Activated CD4-positive, alpha-beta T cell treated with anti-CD3 and anti-CD28 coated beads for 4 hours (primary cell): ENCODE data around the gene ASB17.
"Not testable (repeated sequence)": the region's sequence is repeated elsewhere in the genome, so short reads cannot be mapped to it uniquely, and the experiment has no call there.

Experiments used
- DNase-seq, 2 donors: peaks; one replicate each; pipeline ENCODE4 v3.0.0-alpha.2; 2020

ASB17 gene, protein sequence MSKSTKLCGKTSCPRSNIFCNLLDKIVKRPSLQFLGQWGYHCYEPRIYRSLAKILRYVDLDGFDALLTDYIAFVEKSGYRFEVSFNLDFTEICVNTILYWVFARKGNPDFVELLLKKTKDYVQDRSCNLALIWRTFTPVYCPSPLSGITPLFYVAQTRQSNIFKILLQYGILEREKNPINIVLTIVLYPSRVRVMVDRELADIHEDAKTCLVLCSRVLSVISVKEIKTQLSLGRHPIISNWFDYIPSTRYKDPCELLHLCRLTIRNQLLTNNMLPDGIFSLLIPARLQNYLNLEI

GRCh38 chr1:75932304-75932703 is at the start of gene ASB17:
ASB17 (minus strand) TSS chr1:75932404; CDS start chr1:75932291, 113 bp downstream.
- no peak for DNase-seq

- no peak for DNase-seq
These were observed 49.0 kb upstream of the ASB17 start for GRCh38 chr1:75980972-75981897.

DNA sequence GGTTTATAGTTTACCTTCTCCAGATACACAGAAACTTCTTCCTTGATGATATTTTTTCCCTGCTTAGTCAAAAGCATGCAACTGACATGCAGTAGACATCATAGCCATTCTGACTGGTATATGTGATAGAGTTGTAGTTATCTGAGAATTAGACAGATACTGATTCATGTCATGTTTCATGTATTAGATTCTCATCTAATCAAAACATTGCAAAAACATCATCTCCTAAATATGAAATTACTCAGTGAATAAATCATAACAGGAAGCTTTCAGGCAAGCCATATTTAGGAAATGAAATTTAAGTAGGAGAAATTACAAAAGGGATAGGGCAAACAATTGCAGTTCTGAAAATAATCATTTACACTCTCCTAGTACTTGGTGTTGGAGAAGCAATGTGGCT is 38.4 kb upstream of the ASB17 start:
- DNase-seq: no peak

- DNase-seq: no peak
These were observed 37.3 kb upstream of the ASB17 start for GRCh38 chr1:75969550-75969949.

DNA sequence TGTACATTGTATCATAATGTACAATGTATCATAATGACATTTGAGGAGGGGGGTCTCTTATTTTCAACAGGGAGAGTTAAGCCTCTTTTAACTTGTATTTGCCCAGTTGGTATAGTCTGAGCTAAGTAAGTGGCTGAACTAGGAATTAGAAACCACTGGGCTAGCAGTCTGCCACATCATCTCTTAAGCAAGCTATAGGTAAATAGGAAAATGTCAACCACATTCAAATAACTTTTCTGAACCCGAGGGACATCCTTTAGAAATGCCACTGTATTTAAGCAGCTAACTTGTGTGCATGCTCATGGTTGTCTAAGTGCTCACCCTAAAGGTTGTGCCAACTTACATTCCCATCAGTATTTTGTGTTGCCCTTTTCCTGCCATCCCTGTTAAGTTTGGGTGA is 35.5 kb upstream of the ASB17 start:
- DNase-seq: no peak

DNA sequence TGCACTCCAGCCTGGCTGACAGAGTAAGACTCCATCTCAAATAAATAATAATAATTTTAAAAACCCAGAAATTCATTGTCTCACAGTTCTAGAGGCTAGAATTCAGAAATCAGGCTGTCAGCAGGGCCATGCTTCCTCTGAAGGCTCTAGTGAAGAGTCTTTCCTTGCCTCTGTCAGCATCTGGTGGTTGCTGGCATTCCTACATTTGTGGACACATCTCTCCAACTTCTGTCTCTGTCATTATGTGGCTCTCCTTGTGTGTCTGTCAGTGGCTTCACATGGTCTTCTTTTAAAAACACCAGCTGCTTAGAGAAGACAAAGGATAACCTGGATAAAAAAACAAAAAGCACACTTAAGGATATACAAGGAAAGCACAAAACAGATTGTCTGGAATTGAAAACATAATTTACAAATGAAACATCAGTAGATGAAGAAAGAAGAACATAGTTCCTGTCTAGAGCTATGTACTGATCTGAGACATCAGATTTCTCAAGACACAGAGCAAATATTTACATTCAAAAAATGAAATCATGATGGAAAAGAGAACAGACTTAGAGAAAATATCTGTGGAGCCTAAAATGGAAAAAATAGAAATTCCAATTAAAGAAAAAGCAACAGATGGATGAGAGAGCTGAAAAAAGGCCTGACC is 32.7 kb upstream of the ASB17 start:
- no peak for DNase-seq

DNA sequence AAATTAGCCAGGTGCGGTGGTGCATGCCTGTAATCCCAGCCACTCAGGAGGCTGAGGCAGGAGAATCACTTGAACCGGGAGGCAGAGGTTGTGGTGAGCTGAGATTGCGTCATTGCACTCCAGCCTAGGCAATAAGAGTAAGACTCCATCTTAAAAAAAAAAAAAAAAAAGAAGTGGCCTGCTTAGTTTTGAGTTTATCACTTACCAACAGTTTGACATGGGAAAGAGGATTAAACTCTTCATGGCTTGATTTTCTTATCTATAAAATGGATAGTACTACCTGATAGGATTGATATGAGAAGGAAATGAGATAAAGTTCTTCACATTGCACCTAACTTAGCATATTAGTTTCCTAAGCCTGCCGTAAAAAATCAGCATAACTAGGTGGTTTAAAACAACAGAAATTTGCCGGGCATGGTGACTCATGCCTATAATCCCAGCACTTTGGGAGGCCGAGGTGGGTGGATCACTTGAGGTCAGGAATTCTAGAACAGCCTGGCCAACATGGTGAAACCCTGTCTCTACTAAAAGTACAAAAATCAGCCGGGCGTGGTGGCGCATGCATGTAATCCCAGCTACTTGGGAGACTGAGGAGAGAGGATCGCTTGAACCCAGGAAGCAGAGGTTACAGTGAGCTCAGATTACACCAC is 32.0 kb upstream of the ASB17 start:
- not testable (repeated sequence) for DNase-seq

DNA sequence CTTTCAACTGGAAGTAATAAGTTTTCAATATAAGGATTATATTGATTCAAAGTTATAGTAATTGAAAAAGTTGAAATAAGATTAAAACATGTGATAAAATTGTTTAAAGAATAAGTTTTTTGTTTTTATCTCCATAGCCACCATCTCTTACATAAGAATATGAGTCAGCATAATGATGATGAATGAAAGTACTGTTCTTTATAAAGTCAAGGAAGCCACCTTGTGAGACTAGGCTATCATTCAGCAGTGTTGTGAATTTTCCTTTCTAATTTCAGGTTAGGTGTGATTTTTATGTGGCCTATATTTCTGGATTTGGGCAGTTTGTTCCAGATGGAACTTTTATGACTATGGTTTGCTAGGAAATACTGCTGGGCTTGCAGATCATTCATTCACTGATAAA is 22.4 kb upstream of the ASB17 start:
- no peak for DNase-seq

DNA sequence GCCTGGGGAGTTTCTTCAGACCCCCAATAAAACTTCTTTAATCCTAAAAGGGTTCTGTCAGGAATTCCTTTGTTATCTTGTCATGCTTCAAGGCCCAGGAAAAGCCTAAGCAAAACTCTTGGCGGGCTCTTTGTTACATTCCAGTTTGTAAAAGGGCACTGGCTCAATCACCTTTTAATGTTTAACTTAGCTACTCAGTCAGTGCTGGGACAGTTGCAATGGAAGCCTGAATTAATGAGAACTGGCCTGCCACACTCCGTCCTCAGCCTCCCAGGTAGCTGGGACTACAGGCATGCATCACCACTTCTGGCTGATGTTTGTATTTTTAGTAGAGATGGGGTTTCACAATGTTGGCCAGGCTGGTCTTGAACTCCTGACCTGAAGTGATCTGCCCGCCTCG is 21.3 kb upstream of the ASB17 start:
- DNase-seq: no peak

DNA sequence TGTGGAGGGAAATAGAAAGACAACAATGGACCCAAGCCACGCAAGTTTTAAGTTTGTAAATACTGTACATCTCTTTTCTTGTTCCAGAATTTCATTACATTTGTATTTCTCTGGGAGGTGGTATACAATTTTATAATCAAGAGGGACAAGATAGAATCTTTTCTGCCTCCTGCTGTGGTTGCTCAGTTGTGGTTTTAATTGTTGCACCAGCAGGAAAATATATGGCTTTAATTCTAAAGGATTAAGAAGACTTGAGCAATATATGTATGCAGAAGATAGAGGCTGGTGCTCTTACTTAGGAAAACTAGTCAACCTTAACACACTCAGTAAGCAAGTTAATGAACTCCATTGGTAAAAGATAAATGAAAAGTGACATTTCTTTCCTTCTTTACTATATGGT is 19.8 kb upstream of the ASB17 start:
- DNase-seq: no peak

- no peak for DNase-seq
These were observed 18.0 kb upstream of the ASB17 start for GRCh38 chr1:75950176-75950575.

DNA sequence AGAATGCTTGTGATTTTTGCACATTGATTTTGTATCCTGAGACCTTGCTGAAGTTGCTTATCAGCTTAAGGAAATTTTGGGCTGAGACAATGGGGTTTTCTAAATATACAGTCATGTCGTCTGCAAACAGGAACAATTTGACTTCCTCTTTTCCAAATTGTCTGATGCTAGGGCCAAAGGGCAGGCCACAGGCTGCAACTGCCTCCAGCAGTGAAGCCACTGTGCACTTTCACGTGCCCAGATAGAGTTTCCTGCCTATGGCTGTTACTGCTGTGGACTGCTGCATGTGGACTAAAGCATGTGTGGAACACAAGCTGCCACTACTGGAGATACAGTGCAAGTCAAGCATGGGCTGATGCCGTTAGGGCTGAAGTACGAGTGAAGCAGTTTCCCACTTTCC is 10.8 kb upstream of the ASB17 start:
- not testable (repeated sequence) for DNase-seq

DNA sequence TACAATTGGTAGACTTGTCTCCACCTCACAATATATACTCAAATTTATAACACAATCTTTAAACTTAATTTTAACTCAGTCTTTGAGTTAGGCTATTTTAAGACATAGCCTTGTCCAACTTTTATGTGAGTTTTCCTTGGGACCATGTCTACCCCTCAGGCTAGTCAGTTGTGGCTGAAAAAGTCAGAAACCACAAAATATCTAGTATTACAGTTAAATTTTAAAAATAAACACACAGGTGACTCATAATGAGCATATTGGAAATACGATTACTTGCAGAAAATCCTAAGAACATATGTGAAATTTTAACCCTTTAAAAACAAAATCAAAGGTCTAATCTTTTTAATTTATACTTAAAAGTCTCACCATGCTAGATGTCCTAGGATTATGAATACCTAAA is 4.8 kb upstream of the ASB17 start:
- DNase-seq: no peak

- no peak for DNase-seq
These were observed 9.5 kb downstream of the ASB17 start for GRCh38 chr1:75922698-75923097.

GRCh38 chr1:75916834-75917233 is 15.4 kb downstream of the ASB17 start:
- no peak for DNase-seq

DNA sequence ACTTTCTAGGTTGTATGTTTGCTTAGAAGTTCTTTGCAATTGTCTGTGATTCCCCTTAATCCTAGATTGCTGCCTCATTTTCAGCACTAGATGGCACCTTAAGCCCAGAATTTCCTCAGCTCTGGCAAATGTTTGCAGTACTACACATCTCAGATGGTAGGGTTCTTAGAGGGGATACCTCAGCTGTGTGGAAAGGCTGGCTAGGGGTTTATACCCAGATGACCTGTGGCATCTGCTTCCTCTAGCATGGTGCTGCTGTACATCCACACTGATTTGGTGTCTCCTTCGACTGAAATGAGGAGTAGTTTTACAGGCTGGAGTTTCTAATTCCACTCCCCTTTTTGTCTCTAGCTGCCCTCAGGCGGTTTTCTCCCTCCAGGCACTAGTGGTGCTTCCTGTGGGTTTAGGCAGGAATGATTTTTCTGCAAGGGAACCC is 23.5 kb downstream of the ASB17 start:
- no peak for DNase-seq

DNA sequence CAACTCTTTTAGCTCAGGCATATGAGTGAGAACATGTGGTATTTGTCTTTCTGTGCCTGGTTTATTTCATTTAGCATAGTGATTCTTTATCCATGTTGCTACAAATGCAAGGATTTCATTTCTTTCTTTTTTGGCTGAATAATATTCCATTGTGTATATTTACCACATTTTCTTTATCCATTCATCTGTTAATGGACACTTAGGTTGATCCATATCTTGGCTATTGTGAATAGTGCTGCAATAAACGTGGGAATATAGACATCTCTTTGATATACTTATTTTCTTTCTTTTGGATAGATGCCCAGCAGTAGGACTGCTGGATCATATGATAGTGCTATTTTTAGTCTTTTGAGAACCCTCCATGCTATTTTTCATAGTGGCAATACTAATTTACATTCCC is 30.8 kb downstream of the ASB17 start:
- no peak for DNase-seq

GRCh38 chr1:75884437-75884836 is 47.8 kb downstream of the ASB17 start:
- no peak for DNase-seq

DNA sequence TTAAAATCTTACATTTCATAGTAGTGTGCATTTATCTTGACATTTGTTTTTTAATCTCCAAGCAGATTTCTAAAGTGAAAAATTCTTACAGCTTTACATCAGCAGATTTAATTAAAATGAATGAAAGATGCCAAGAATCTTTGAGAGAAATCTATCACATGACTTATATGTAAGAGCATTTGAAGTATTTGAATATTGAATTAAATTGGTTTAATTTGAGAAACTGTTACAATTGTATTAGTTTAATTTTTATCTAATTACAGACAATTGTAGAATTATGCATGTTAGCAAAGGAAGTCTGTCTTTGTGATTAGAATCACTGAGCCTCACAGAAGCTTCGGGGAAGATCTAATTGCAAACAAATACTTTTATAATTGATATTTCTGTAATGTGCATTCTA is 52.2 kb downstream of the ASB17 start:
- no peak for DNase-seq

DNA sequence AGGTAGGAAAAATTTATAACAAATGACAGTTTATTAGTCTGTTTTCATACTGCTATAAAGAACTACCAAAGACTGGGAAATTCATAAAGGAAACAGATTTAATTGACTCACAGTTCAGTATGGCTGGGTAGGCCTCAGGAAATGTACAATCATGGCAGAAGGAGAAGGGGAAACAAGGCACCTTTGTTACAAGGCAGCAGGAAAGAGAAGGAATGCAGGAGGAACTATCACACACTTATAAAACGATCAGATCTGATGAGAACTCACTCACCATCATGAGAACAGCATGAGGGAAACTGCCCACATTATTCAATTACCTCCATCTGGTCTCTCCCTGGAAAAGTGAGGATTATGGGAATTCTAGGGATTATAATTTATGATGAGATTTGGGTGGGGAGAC is 61.3 kb downstream of the ASB17 start:
- no peak for DNase-seq
